Cortex of kidney (tissue), 1 donor: ENCODE measurements around the gene CEP85L.

Experiments
- DNase-seq: peaks from one replicate; lab custom pipeline; 2025; lab: John Stamatoyannopoulos, UW

The CEP85L gene

DNA sequence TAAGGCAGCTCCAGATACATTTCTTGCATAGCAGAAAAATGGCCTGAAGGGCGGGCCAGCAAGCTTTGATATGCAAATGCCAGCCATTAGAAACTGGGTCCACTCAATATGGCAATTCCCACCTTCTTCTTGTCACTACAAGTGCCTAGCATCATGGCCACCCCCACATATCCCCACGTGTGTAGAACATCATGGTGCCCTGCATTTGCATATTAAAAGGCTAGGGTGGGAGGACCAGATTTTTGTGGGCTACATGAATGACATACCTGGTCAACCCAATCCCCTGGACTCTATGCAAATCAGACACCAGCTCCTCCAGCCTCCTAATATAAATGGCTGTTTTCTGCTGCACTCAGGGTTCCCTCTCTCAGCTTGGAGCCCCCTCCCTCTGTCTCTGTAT, 71.6 kb downstream of the CEP85L start:
- no peak for DNase-seq

- DNase-seq, result no peak
Measured at GRCh38 chr6:118578617-118579016, 72.8 kb downstream of the CEP85L start.

DNA sequence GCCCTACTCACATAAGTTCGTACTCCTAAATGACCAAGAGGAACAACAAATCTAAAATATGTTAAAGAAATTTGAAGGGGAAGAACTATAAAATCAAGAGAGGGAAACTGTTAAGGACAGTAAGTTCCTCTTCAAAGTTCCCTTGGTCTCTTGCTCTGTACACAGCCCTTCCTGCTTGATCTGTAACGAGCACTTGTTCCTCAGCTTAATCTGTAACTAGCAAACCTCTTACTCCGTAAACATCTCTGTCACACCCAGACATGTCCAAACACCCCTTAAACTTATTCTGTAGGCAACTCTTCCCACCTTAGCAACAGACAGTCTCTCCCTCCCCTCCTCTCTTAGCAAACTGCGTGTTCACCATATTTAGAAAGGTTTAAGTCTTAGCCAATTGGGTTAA, 73.4 kb downstream of the CEP85L start:
- DNase-seq, result no peak

GRCh38 chr6:118574051-118574865, 77.1 kb downstream of the CEP85L start:
- no peak for DNase-seq

GRCh38 chr6:118571121-118571520, 80.3 kb downstream of the CEP85L start:
- no peak for DNase-seq

DNA sequence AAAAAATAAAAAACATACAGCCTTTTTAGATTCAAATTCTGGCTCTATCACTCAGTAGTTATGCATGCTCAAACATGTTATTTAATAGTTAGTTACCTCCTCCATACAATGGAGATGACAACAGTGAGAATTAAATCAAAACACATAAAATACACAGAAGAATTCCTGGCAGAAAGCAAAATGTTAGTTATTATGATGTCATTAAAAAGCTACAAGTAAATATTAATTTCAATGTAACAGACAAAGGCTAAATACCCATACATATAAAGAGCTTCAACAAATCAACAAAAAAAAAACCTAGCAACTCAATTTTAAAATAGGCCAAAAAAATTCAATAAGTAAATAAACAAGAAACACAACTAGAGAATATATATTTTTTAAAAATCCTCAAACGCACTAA, 81.9 kb downstream of the CEP85L start:
- DNase-seq, result no peak

- DNase-seq, result no peak
Measured at GRCh38 chr6:118567974-118568373, 83.4 kb downstream of the CEP85L start.

DNA sequence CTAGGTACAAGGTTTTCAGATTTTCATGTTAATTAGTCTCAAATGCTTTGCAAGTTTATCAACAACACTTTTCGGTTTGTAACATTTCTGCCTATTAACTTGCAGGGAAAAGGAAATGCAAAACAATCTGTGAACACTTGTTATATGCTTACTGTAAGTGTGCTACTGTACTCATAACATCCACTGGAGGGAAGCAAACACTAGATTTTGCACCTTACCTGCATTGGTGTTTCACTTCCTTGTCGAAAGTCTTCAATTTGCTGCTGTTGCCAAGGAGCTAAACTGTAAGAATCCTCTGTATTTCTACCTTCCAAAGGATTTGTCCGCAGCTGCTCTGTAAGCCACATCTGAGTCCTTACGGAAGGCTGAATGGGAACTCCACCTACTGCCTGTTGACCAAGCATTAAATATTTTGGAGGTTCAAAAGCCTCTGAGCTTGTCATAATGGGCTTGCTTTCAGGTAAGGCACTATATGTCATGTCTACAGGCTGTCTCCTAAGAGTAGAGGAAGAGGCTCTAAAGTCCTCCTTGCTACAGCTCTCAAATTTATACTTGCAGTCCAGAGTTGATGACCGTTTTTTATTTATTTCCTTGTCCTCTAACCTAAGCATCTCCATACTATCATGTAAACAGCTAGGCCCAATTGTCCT, 86.0 kb downstream of the CEP85L start:
- no peak for DNase-seq

GRCh38 chr6:118562959-118563358, 88.4 kb downstream of the CEP85L start:
- no peak for DNase-seq

DNA sequence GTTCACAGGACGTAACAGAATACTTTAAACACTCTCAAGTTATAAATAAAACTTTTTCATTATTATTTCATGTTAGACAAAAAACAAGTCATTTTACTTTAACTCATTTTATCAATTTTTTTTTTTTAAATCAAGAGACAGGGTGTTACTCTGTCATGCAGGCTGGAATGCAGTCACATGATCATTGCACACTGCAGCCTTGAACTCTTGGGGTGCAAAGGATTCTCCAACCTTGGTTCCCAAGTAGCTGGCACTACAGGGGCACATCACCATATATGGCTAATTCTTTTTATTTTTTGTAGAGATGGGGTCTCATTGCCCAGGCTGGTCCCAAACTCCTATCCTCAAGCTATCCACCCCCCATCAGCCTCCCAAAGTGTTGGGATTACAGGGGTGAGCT, 89.1 kb downstream of the CEP85L start:
- DNase-seq, result no peak

DNA sequence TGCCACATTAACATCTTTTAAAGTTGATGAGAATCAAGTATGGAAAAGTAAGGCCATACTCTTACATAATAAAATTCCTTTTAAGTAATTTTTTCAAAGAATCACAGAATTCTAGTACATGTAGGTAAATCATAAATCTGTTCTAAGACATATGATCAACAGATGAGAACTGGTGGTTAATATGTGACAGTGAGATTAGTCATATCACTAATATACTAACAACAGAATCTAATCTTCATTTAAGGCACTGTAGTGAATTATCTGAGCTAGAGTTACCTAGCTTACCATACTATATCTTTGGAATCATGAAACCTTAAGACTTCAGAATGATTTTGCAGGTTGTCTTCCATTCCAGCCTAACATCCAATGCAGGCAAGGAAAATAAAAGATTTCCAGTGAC, 91.7 kb downstream of the CEP85L start:
- DNase-seq, result no peak

GRCh38 chr6:118558464-118559217, 92.8 kb downstream of the CEP85L start:
- DNase-seq, result no peak

DNA sequence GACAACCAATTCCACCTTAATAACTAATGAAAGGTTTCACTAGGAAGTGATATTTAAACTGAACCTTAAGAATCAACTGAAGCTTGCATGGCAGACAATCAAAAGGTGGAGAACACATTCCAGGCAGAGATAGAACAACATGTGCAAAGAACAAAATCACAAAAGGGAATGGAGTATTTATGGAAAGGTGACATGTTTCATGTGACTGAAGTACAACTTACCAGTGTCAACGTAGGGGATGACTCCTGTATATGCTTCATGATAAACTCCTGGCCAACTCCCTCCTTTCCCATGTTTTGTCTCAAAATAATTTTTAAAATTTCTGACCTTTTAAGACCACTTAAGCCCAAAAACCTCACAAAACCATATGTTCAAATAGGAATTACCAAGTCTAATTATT, 96.7 kb downstream of the CEP85L start:
- DNase-seq, result no peak

GRCh38 chr6:118553132-118553531, 98.3 kb downstream of the CEP85L start:
- no peak for DNase-seq

- DNase-seq, result no peak
Measured at GRCh38 chr6:118551063-118552053, 100.0 kb downstream of the CEP85L start.

DNA sequence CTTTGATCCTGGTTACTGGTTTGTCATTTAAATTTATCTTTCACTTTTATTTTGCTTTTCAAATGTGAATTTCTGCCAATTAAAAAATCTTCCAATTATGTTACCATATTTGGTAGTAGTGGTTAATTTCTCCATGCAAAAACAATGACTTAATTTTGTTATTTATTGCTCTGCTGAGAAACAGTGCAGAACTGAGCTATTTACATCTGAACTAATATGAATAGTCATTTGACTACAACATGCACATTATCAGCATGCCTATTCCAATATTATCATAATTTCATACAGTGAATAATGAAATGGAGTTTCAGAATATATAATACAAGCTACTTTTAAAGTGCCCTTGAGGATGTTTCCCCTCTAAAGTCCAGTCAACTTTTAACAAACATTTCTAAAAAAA, 102.8 kb downstream of the CEP85L start:
- no peak for DNase-seq

DNA sequence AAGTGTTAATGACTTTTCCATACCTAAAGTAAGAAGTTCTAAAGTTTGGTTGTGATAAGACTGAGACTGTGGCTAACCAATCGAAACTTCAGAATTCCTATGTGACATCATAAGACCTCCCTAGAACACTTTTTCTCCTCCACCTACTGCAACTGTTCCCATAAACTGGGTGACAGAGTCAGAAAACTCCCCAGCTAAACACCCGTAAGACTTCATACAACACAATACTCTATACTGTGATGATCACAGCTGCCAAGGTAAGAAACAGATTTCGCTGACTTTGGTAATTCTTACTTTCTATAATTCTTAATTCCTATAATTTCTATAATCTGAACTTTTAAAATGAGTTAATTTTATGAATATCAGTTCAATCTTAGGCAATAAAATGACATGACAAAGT, 103.3 kb downstream of the CEP85L start, which contains the start of gene PLN:
Gene PLN, plus strand, starts transcription at position 161 of the 400 bp plus-strand sequence. CDS start 10,626 bp downstream, outside the sequence.
- no peak for DNase-seq

GRCh38 chr6:118546880-118547218, 104.5 kb downstream of the CEP85L start:
- no peak for DNase-seq

GRCh38 chr6:118546164-118546879, 105.1 kb downstream of the CEP85L start:
- DNase-seq, result no peak

- no peak for DNase-seq
Measured at GRCh38 chr6:118544105-118544504, 107.3 kb downstream of the CEP85L start.
